Activated B cell treated with CpG ODN at 0.5 μM for 24 hours (primary cell): ENCODE data around the gene PNMA8B. TPM values are rescaled to one million over a fixed set of nuclear protein-coding genes. Genes with fewer than 3 reads are reported as not detected.

Experiments
- ATAC-seq: fragments of 200-7000 bp; cut with Tn5 transposase; one replicate; pipeline ENCODE4 v1.10.0; 2021; ENCODE audit warnings: low read depth, mild to moderate bottlenecking, moderate library complexity
- CTCF ChIA-PET: fragments of 350-600 bp; sonication (Branson Sonifier 250); formaldehyde crosslinking; loops from one replicate; lab custom pipeline; 2021; ENCODE audit warnings: antibody characterized with exemption; lab: Charles Lee
- POLR2A ChIA-PET: fragments of 350-600 bp; sonication (Branson Sonifier 250); formaldehyde crosslinking; loops from one replicate; lab custom pipeline; 2021; ENCODE audit warnings: antibody characterized with exemption; lab: Charles Lee
- DNase-seq: peaks from one replicate; pipeline ENCODE4 v3.0.0; 2022
- H3K27ac Mint-ChIP-seq: one replicate; pipeline ENCODE4 v1.8.0; 2020; ENCODE audit warnings: mixed read lengths
- H3K27me3 Mint-ChIP-seq: one replicate; pipeline ENCODE4 v1.8.0; 2021; ENCODE audit warnings: mixed read lengths
- H3K36me3 Mint-ChIP-seq: one replicate; pipeline ENCODE4 v1.8.0; 2021; ENCODE audit warnings: low read depth, mixed read lengths
- H3K4me1 Mint-ChIP-seq: one replicate; pipeline ENCODE4 v1.8.0; 2021; ENCODE audit warnings: mixed read lengths
- H3K4me3 Mint-ChIP-seq: one replicate; pipeline ENCODE4 v1.8.0; 2020; ENCODE audit warnings: mild to moderate bottlenecking, mixed read lengths
- H3K9me3 Mint-ChIP-seq: one replicate; pipeline ENCODE4 v1.8.0; 2020; ENCODE audit warnings: mixed read lengths
- CTCF ChIP-seq: fragments of 200-600 bp; IDR thresholded peaks from one replicate; pipeline ENCODE4 v1.8.0; 2022; ENCODE audit warnings: antibody characterized with exemption, mild to moderate bottlenecking
- intact Hi-C: fragments of 100-400 bp; cut with micrococcal nuclease; formaldehyde crosslinking; loops from one replicate; pipeline ENCODE4 v1.15.1; 2024
- total RNA-seq: library from RNA; stranded (reverse); gene quantifications from 2 replicates; pipeline ENCODE4 v1.2.3, GENCODE V29; 2022

PNMA8B gene
- total RNA-seq, 1 donor from 2014 or later, result 0.04 TPM

- intact Hi-C loops, result no loop called here
- no peak for TF ChIP-seq CTCF
- peaks cover 4% of the 10 kb centered on the region for H3K4me1 Mint-ChIP-seq
- DNase-seq, result no peak
- no peaks in the 10 kb centered on the region for H3K9me3 Mint-ChIP-seq
- no peak overlapping the region for H3K4me3 Mint-ChIP-seq
- CTCF ChIA-PET, result no interaction called here
- H3K27me3 Mint-ChIP-seq, result peaks cover 54% of the 10 kb centered on the region
- POLR2A ChIA-PET, result no interaction called here
- ATAC-seq, result no peak
- no peaks in the 10 kb centered on the region for H3K36me3 Mint-ChIP-seq
- no peak overlapping the region for H3K27ac Mint-ChIP-seq
These were observed 26.0 kb downstream of the PNMA8B start for GRCh38 chr19:46469541-46470185.

- no peaks in the 10 kb centered on the region for H3K9me3 Mint-ChIP-seq
- no peak overlapping the region for H3K4me3 Mint-ChIP-seq
- peaks cover 32% of the 10 kb centered on the region for H3K27me3 Mint-ChIP-seq
- H3K27ac Mint-ChIP-seq, result no peak overlapping the region
- DNase-seq, result no peak
- POLR2A ChIA-PET, result interaction anchor here (0.7 kb wide), 1 partner anchor 306 kb away, joined by 4 read pairs; no protein-coding TSS in a partner anchor
- H3K4me1 Mint-ChIP-seq, result peaks cover 4% of the 10 kb centered on the region
- H3K36me3 Mint-ChIP-seq, result no peaks in the 10 kb centered on the region
- TF ChIP-seq CTCF, result no peak
- no peak for ATAC-seq
- intact Hi-C loops, result no loop called here
- CTCF ChIA-PET, result no interaction called here
These were observed 29.0 kb downstream of the PNMA8B start for GRCh38 chr19:46466536-46467196.

DNA sequence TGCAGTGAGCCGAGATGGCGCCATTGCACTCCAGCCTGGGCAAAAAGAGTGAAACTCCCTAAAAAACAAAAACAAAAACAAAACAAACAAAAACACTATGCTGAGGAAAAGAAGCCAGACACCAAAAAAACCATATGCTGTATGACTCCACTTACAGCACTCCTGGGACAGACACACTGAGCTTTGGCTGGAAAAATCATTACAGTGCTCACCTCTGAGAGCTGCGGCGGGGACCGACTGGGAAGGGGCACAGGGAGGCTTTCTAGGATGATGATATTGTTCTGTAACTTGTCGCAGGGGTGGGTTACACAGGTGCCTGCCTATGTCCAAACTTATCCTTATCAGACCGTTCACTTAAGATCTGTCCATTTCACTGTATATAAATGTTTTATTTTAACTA is 32.2 kb downstream of the PNMA8B start:
- Mint-ChIP-seq H3K9me3 (no peaks in the 10 kb centered on the region), H3K27me3 (peaks cover 23% of the 10 kb centered on the region), H3K27ac (no peak overlapping the region), H3K4me3 (no peak overlapping the region), H3K4me1 (peaks cover 4% of the 10 kb centered on the region), H3K36me3 (no peaks in the 10 kb centered on the region)
- CTCF ChIA-PET, result no interaction called here
- intact Hi-C loops, result no loop called here
- TF ChIP-seq CTCF, result no peak
- ATAC-seq, result no peak
- POLR2A ChIA-PET, result no interaction called here
- DNase-seq, result no peak

DNA sequence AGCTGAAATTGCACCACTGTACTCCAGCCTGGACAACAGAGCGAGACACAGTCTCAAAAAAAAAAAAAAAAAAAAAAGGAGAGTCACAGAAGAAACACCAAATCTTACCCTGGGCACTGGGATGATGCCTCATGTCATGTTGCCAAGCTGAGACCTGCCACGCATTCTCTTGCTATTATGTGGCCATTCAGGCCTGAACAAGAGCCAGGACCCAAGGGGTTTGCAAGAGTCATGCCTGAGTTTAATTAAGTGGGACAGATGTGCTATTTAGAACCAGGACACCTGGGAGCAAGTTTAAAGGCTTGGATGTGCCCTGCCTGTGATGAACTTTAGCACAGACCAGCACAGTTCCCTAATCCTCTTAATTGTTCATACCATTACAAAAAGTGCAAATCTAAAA is 34.1 kb downstream of the PNMA8B start:
- no peak for ATAC-seq
- no peak overlapping the region for H3K27ac Mint-ChIP-seq
- intact Hi-C loops, result no loop called here
- H3K36me3 Mint-ChIP-seq, result no peaks in the 10 kb centered on the region
- no peak overlapping the region for H3K4me3 Mint-ChIP-seq
- TF ChIP-seq CTCF, result no peak
- ChIA-PET CTCF (no interaction called here), POLR2A (no interaction called here)
- no peak for DNase-seq
- peaks cover 21% of the 10 kb centered on the region for H3K27me3 Mint-ChIP-seq
- no peaks in the 10 kb centered on the region for H3K9me3 Mint-ChIP-seq
- no peaks in the 10 kb centered on the region for H3K4me1 Mint-ChIP-seq

- CTCF ChIA-PET, result no interaction called here
- POLR2A ChIA-PET, result no interaction called here
These were observed 34.7 kb downstream of the PNMA8B start for GRCh38 chr19:46460981-46461380.

More at GRCh38 chr19:46460981-46461380, 34.7 kb downstream of the PNMA8B start:
- H3K27me3 Mint-ChIP-seq, result peaks cover 21% of the 10 kb centered on the region
- no peak for TF ChIP-seq CTCF
- H3K27ac Mint-ChIP-seq, result no peak overlapping the region
- no peak for DNase-seq
- no peaks in the 10 kb centered on the region for H3K9me3 Mint-ChIP-seq
- no peaks in the 10 kb centered on the region for H3K36me3 Mint-ChIP-seq
- intact Hi-C loops, result no loop called here
- no peaks in the 10 kb centered on the region for H3K4me1 Mint-ChIP-seq
- no peak overlapping the region for H3K4me3 Mint-ChIP-seq
- no peak for ATAC-seq
